Measurements from ENCODE around the gene ZBTB3. TPM values are rescaled to one million over a fixed set of nuclear protein-coding genes. Genes with fewer than 3 reads are reported as not detected.
A peak's percentile ranks its signal among the peaks of the same experiment; 100 is the strongest.

ZBTB3 gene
- total and polyA plus RNA-seq, 2 of the 8 experiments (the other 6 are each of a cell fraction or from before 2014, with no cell fraction given): 30.2 to 76.9 TPM

DNA sequence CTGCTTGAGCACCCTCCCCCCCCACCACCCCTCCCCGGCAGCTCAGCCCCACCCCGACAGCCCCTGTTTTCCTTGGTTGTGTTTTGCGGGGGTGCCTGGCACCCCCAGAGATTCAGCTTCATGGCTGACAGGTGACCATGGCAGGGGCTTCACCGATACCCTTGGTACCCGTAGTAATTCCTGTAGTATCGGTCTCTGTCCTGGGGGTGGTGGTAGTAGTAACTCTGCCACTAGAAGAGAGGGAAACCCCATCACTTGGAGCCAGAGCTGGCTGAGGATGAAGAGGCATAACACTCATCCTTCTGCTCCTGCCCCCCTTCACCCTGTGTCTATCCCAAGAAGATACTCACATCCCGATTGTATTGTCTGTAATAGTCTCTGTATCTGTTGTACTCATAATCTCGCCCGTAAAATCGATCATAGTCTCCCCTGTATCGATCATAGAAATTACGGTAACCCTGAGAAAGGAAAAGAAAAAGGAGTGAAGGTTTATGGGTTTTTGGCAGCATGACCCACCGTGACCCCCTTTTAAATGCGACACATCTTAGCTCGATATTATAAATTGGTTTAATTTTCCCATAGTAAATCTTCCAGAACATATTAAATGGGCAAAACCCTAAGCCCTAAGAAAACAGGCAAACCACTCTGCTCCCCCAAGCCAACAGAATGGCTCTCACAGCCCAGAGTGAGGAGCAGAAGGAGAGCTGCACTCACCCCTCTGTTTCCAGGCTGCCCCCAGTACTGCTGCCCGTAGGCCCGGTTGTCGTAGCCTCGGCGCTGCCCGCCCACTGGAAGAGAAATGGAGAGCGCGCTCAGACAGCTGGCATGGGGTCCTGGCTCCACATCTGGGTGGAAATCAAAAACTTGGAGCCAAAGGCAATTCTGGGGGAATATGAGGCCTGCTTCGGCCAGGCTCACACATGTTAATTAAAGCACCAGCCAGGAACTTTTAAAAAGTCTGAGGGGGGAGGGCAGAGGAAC is 38.5 kb downstream of the ZBTB3 start:
- H2AK5ac ChIP-seq (ENCODE audit: low read depth, low read length): no peak overlapping the region
- H3K27me3 ChIP-seq (replicated peaks in 1 of 4; ENCODE audit: control insufficient read depth in 3 of 4, extremely low read depth in 1 of 4, insufficient read depth in 3 of 4, low read length in 3 of 4): no peaks in the 10 kb centered on the region; a peak in 1 of 7 replicates
- H3K4me1 ChIP-seq (replicated peaks in 1 of 4; ENCODE audit: control insufficient read depth in 3 of 4, insufficient read depth in 4 of 4, low read length in 3 of 4): peaks cover 0 to 16% (median 3%) of the 10 kb centered on the region in 4 experiments; a peak in 4 of 7 replicates
- no peaks in the 10 kb centered on the region for H3K23me2 ChIP-seq (ENCODE audit: low read depth, low read length)
- H4K20me1 ChIP-seq (replicated peaks in 1 of 2; ENCODE audit: control insufficient read depth in 1 of 2, insufficient read depth in 2 of 2, low read length in 2 of 2): peaks cover 0 to 3% of the 10 kb centered on the region in 2 experiments
- H3K23ac ChIP-seq (ENCODE audit: insufficient read length): no peak overlapping the region
- no peak overlapping the region for H2BK5ac ChIP-seq (ENCODE audit: low read depth, low read length)
- H2AFZ ChIP-seq (ENCODE audit: low read length): no peak overlapping the region
- FAIRE-seq (no peak), DNase-seq (ENCODE audit: low read depth in 1 of 2, low spot score in 2 of 2) (no peak)
- no peak overlapping the region for H3K18ac ChIP-seq (ENCODE audit: extremely low read depth, low read length)
- no peak overlapping the region for H3K56ac ChIP-seq (replicated peaks; ENCODE audit: insufficient read length, low read depth, low read length)
- no peak for TF ChIP-seq CREB1 (IDR thresholded peaks at IDR 0.05)
- TF ChIP-seq SP2 (IDR thresholded peaks at IDR 0.05; ENCODE audit: low read length): no peak
- TF ChIP-seq ASH2L (IDR thresholded peaks at IDR 0.05; ENCODE audit: low read length): no peak
- peak in 1 of 2 experiments; percentile 20; a peak in 1 of 4 replicates for TF ChIP-seq RAD21 (IDR thresholded peaks at IDR 0.05 in 1 of 2, conservative IDR thresholded peaks at IDR 0.05 in 1 of 2; ENCODE audit: low read depth in 2 of 2, low read length in 2 of 2)
- TF ChIP-seq, protein P1, sequence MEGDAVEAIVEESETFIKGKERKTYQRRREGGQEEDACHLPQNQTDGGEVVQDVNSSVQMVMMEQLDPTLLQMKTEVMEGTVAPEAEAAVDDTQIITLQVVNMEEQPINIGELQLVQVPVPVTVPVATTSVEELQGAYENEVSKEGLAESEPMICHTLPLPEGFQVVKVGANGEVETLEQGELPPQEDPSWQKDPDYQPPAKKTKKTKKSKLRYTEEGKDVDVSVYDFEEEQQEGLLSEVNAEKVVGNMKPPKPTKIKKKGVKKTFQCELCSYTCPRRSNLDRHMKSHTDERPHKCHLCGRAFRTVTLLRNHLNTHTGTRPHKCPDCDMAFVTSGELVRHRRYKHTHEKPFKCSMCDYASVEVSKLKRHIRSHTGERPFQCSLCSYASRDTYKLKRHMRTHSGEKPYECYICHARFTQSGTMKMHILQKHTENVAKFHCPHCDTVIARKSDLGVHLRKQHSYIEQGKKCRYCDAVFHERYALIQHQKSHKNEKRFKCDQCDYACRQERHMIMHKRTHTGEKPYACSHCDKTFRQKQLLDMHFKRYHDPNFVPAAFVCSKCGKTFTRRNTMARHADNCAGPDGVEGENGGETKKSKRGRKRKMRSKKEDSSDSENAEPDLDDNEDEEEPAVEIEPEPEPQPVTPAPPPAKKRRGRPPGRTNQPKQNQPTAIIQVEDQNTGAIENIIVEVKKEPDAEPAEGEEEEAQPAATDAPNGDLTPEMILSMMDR (IDR thresholded peaks at IDR 0.05; ENCODE audit: control extremely low read depth in 1 of 3, insufficient read depth in 1 of 3, low read depth in 1 of 3, low read length in 3 of 3): peak in 1 of 3 experiments; percentile 37; a peak in 2 of 4 replicates
- no peak for TF ChIP-seq POLR2AphosphoS5 (IDR thresholded peaks at IDR 0.05; ENCODE audit: low read depth, low read length)
- no peak overlapping the region for H2BK15ac ChIP-seq (ENCODE audit: low read length)
- no peak overlapping the region for H4K5ac ChIP-seq (ENCODE audit: insufficient read length, low read depth, low read length)
- WGBS, 2 experiments (ENCODE audit: extremely low coverage in 1 of 2, insufficient coverage in 1 of 2, insufficient read length in 1 of 2, insufficient replicate concordance in 2 of 2, low coverage in 1 of 2, low lambda C conversion rate in 2 of 2, missing lambda C conversion rate in 1 of 2): 95% methylated on average over 23 of the region's 24 CpGs; no CpG with 5 or more reads in 1 of the 2 experiments
- H2BK120ac ChIP-seq (replicated peaks; ENCODE audit: low read depth, low read length): no peak overlapping the region
- no peak overlapping the region for H2BK12ac ChIP-seq (ENCODE audit: low read depth, low read length)
- CTCF ChIA-PET (ENCODE audit: partially characterized antibody): interaction anchor here (0.7 to 4.0 kb wide), 12 partner anchors 9 to 147 kb away, joined by 3 to 26 read pairs (median 4); partner anchors contain the start of genes C11orf98, CSKMT and TAF6L
- POLR2A ChIA-PET (ENCODE audit: partially characterized antibody): interaction anchor here (0.6 to 61.4 kb wide), 11 partner anchors 8 to 141 kb away, joined by 3 to 2041 read pairs (median 5); partner anchors contain the start of genes BSCL2, C11orf98, CSKMT and EEF1G
- H3K14ac ChIP-seq (ENCODE audit: insufficient read length): no peak overlapping the region
- no peak overlapping the region for H4K91ac ChIP-seq (replicated peaks; ENCODE audit: insufficient read length, low read length)
- no peak overlapping the region for H3K27ac ChIP-seq (ENCODE audit: low read depth, low read length)
- H3K4ac ChIP-seq (replicated peaks; ENCODE audit: insufficient read length, low read depth, low read length): no peak overlapping the region
- no peak overlapping the region for H3K4me2 ChIP-seq (ENCODE audit: insufficient read depth in 1 of 2, low read depth in 2 of 2, low read length in 2 of 2)
- no peak overlapping the region for H3K4me3 ChIP-seq (ENCODE audit: extremely low read depth in 1 of 4, insufficient read depth in 2 of 4, low read depth in 3 of 4, low read length in 4 of 4)
- H3K9me3 ChIP-seq (ENCODE audit: insufficient read depth in 2 of 2, low read depth in 1 of 2, low read length in 1 of 2): no peaks in the 10 kb centered on the region
- H3K79me1 ChIP-seq (ENCODE audit: low read depth, low read length): no peaks in the 10 kb centered on the region; the same call in 1 of the 2 replicates
- peaks cover 0 to 19% of the 10 kb centered on the region in 2 experiments; a peak in 2 of 4 replicates for H3K79me2 ChIP-seq (ENCODE audit: control insufficient read depth in 1 of 2, insufficient read depth in 2 of 2, low read length in 2 of 2)
- H4K8ac ChIP-seq (ENCODE audit: extremely low read depth, insufficient read depth, low read length): no peak overlapping the region
- no peak overlapping the region for H2BK20ac ChIP-seq (ENCODE audit: low read length)
- H3K36me3 ChIP-seq (ENCODE audit: control insufficient read depth in 2 of 4, insufficient read depth in 4 of 4, low read length in 3 of 4): peaks cover 38 to 95% (median 71%) of the 10 kb centered on the region in 4 experiments
- H3K9ac ChIP-seq (replicated peaks in 1 of 4; ENCODE audit: extremely low read depth in 1 of 4, low read depth in 3 of 4, low read length in 3 of 4): no peak overlapping the region
